HEK293 (cell line): ENCODE measurements around the gene EIF4ENIF1.
A peak's percentile ranks its signal among the peaks of the same experiment; 100 is the strongest.

Experiments
- BCL6B ChIP-seq: fragments of 450-650 bp; formaldehyde crosslinking; IDR thresholded peaks from 2 replicates; pipeline ENCODE4 v1.5.1; 2017; ENCODE audit warnings: missing biosample characterization, missing genetic modification characterization
- GLI4 ChIP-seq: fragments of 450-650 bp; formaldehyde crosslinking; IDR thresholded peaks from 2 replicates; pipeline ENCODE4 v1.5.1; 2016; ENCODE audit warnings: missing biosample characterization, missing genetic modification characterization
- HOXA7 ChIP-seq: sonication (generic); formaldehyde crosslinking; IDR thresholded peaks from 2 replicates; pipeline ENCODE4 v1.8.1; 2022; ENCODE audit warnings: missing genetic modification reagents, borderline replicate concordance
- HOXC10 ChIP-seq: sonication (generic); formaldehyde crosslinking; IDR thresholded peaks from 2 replicates; pipeline ENCODE4 v1.8.1; 2023; ENCODE audit warnings: mild to moderate bottlenecking, missing genetic modification reagents
- IKZF3 ChIP-seq: fragments of 450-650 bp; IDR thresholded peaks from 2 replicates; pipeline ENCODE4 v1.5.0; 2018; ENCODE audit warnings: missing biosample characterization, mild to moderate bottlenecking, missing genetic modification characterization, moderate library complexity
- INSM2 ChIP-seq: fragments of 450-650 bp; formaldehyde crosslinking; IDR thresholded peaks from 2 replicates; pipeline ENCODE4 v1.5.1; 2016; ENCODE audit warnings: missing biosample characterization, missing genetic modification characterization
- KLF16 ChIP-seq: fragments of 450-650 bp; formaldehyde crosslinking; IDR thresholded peaks from 2 replicates; pipeline ENCODE4 v1.5.1; 2017; ENCODE audit warnings: missing biosample characterization, missing genetic modification characterization
- PRDM6 ChIP-seq: fragments of 450-650 bp; formaldehyde crosslinking; IDR thresholded peaks from 2 replicates; pipeline ENCODE4 v1.5.1; 2017; ENCODE audit warnings: missing biosample characterization, missing genetic modification characterization
- SETDB1 ChIP-seq: IDR thresholded peaks from one replicate; pipeline ENCODE4 v1.6.1; 2017; ENCODE audit warnings: mild to moderate bottlenecking, low read length, moderate library complexity, mixed read lengths; ENCODE audit not compliant: insufficient read length
- YY1 ChIP-seq: fragments of 450-650 bp; formaldehyde crosslinking; IDR thresholded peaks from 2 replicates; pipeline ENCODE4 v1.5.1; 2018; ENCODE audit warnings: missing biosample characterization, missing genetic modification characterization
- ZBTB49 ChIP-seq: fragments of 450-650 bp; formaldehyde crosslinking; IDR thresholded peaks from 2 replicates; pipeline ENCODE4 v1.5.1; 2016; ENCODE audit warnings: missing biosample characterization, missing genetic modification characterization, low read depth
- ZIC2 ChIP-seq: fragments of 450-650 bp; formaldehyde crosslinking; IDR thresholded peaks from 2 replicates; pipeline ENCODE4 v1.5.1; 2016; ENCODE audit warnings: missing biosample characterization, missing genetic modification characterization
- ZNF10 ChIP-seq: fragments of 450-650 bp; formaldehyde crosslinking; IDR thresholded peaks from 2 replicates; pipeline ENCODE4 v1.5.1; 2017; ENCODE audit warnings: missing biosample characterization, missing genetic modification characterization
- ZNF114 ChIP-seq: fragments of 450-650 bp; formaldehyde crosslinking; IDR thresholded peaks from 2 replicates; pipeline ENCODE4 v1.5.0; 2017; ENCODE audit warnings: missing biosample characterization, missing genetic modification characterization
- ZNF16 ChIP-seq: fragments of 450-650 bp; formaldehyde crosslinking; IDR thresholded peaks from 2 replicates; pipeline ENCODE4 v1.5.1; 2016; ENCODE audit warnings: low read depth, missing biosample characterization, missing genetic modification characterization
- ZNF19 ChIP-seq: fragments of 450-650 bp; formaldehyde crosslinking; IDR thresholded peaks from 2 replicates; pipeline ENCODE4; 2016; ENCODE audit warnings: missing biosample characterization, missing genetic modification characterization, low read depth
- ZNF2 ChIP-seq: fragments of 450-650 bp; formaldehyde crosslinking; IDR thresholded peaks from 2 replicates; pipeline ENCODE4 v1.5.1; 2016; ENCODE audit warnings: missing biosample characterization, missing genetic modification characterization
- ZNF23 ChIP-seq: fragments of 450-650 bp; formaldehyde crosslinking; IDR thresholded peaks from 2 replicates; pipeline ENCODE4 v1.5.1; 2016; ENCODE audit warnings: missing biosample characterization, missing genetic modification characterization, borderline replicate concordance
- ZNF248 ChIP-seq: fragments of 450-650 bp; formaldehyde crosslinking; IDR thresholded peaks from 2 replicates; pipeline ENCODE4 v1.5.1; 2017; ENCODE audit warnings: missing biosample characterization, missing genetic modification characterization
- ZNF26 ChIP-seq: fragments of 450-650 bp; formaldehyde crosslinking; IDR thresholded peaks from 2 replicates; pipeline ENCODE4 v1.5.1; 2016; ENCODE audit warnings: missing biosample characterization, missing genetic modification characterization
- ZNF274 ChIP-seq, 2 experiments: fragments of 200-500 bp in 1 of 2; fragments of 450-650 bp in 1 of 2; sonication (Bioruptor generic) in 1 of 2; formaldehyde crosslinking in 1 of 2; IDR thresholded peaks; 2 replicates each; pipeline versions ENCODE4 v1.5.1 to v1.6.1; 2014 to 2016; ENCODE audit warnings: borderline replicate concordance in 1 of 2, inconsistent platforms in 1 of 2, low read length in 1 of 2, missing biosample characterization in 1 of 2, missing genetic modification characterization in 1 of 2
- ZNF423 ChIP-seq: fragments of 450-650 bp; formaldehyde crosslinking; IDR thresholded peaks from 2 replicates; pipeline ENCODE4 v1.5.1; 2016; ENCODE audit warnings: missing biosample characterization, missing genetic modification characterization
- ZNF433 ChIP-seq: fragments of 450-650 bp; formaldehyde crosslinking; IDR thresholded peaks from 2 replicates; pipeline ENCODE4 v1.5.1; 2016; ENCODE audit warnings: missing biosample characterization, missing genetic modification characterization, low read depth
- ZNF488 ChIP-seq: fragments of 450-650 bp; formaldehyde crosslinking; IDR thresholded peaks from 2 replicates; pipeline ENCODE4 v1.5.1; 2016; ENCODE audit warnings: missing biosample characterization, missing genetic modification characterization
- ZNF660 ChIP-seq: fragments of 450-650 bp; IDR thresholded peaks from 2 replicates; pipeline ENCODE4 v1.5.1; 2018; ENCODE audit warnings: missing biosample characterization, mild to moderate bottlenecking, missing genetic modification characterization
- ZNF704 ChIP-seq: fragments of 450-650 bp; formaldehyde crosslinking; IDR thresholded peaks from 2 replicates; pipeline ENCODE4 v1.5.1; 2016; ENCODE audit warnings: missing biosample characterization, missing genetic modification characterization
- ZNF76 ChIP-seq: fragments of 450-650 bp; formaldehyde crosslinking; IDR thresholded peaks from 2 replicates; pipeline ENCODE4; 2016; ENCODE audit warnings: low read depth, missing biosample characterization, missing genetic modification characterization, borderline replicate concordance
- ZNF776 ChIP-seq: fragments of 450-650 bp; formaldehyde crosslinking; IDR thresholded peaks from 2 replicates; pipeline ENCODE4 v1.5.0; 2017; ENCODE audit warnings: missing biosample characterization, missing genetic modification characterization, borderline replicate concordance
- ZSCAN23 ChIP-seq: fragments of 450-650 bp; formaldehyde crosslinking; IDR thresholded peaks from 2 replicates; pipeline ENCODE4 v1.5.1; 2016; ENCODE audit warnings: missing biosample characterization, missing genetic modification characterization

Gene EIF4ENIF1

GRCh38 chr22:31496735-31497146 is 7.1 kb upstream of the EIF4ENIF1 start (continued):
- TF ChIP-seq YY1 (tag by site-specific recombination) (no peak), ZNF19 (tag by site-specific recombination) (no peak), INSM2 (tag by site-specific recombination) (no peak), SETDB1 (no peak), ZNF248 (tag by site-specific recombination) (no peak), GLI4 (tag by site-specific recombination) (no peak), ZNF26 (tag by site-specific recombination) (no peak), KLF16 (tag by site-specific recombination) (0 out of 2 replicates have a peak, but pooled peaks have one; percentile 1), ZNF76 (tag by site-specific recombination) (no peak), ZNF10 (tag by site-specific recombination) (no peak), PRDM6 (tag by site-specific recombination) (no peak), ZNF114 (no peak), ZNF660 (tag by site-specific recombination) (no peak), ZNF433 (tag by site-specific recombination) (no peak), ZNF2 (0 out of 2 replicates have a peak, but pooled peaks have one; percentile 7), ZNF16 (tag by site-specific recombination) (no peak), IKZF3 (tag by site-specific recombination) (no peak), BCL6B (tag by site-specific recombination) (no peak), ZNF423 (no peak), ZNF776 (no peak), ZNF488 (tag by site-specific recombination) (no peak), HOXC10 (no peak), ZNF23 (no peak), HOXA7 (CRISPR knock-in tag) (no peak), ZSCAN23 (tag by site-specific recombination) (no peak), ZNF704 (tag by site-specific recombination) (no peak), ZNF274 (IDR thresholded peaks at IDR 0.05; ENCODE audit: low read length) (no peak), ZNF274 (tag by site-specific recombination; IDR thresholded peaks at IDR 0.05; ENCODE audit: borderline replicate concordance) (no peak), ZBTB49 (tag by site-specific recombination) (no peak), ZIC2 (tag by site-specific recombination) (peak; percentile 36; the same call in 1 of the 2 replicates)
